Fibroblast of gingiva (primary cell): Measurements from ENCODE around the gene TRUB2.
"Not testable (repeated sequence)": the region's sequence is repeated elsewhere in the genome, so short reads cannot be mapped to it uniquely, and the experiment has no call there.

Experiments
- DNase-seq: peaks from one replicate; pipeline ENCODE4 v3.0.0-alpha.2; 2011; ENCODE audit warnings: low read depth

Gene TRUB2

DNA sequence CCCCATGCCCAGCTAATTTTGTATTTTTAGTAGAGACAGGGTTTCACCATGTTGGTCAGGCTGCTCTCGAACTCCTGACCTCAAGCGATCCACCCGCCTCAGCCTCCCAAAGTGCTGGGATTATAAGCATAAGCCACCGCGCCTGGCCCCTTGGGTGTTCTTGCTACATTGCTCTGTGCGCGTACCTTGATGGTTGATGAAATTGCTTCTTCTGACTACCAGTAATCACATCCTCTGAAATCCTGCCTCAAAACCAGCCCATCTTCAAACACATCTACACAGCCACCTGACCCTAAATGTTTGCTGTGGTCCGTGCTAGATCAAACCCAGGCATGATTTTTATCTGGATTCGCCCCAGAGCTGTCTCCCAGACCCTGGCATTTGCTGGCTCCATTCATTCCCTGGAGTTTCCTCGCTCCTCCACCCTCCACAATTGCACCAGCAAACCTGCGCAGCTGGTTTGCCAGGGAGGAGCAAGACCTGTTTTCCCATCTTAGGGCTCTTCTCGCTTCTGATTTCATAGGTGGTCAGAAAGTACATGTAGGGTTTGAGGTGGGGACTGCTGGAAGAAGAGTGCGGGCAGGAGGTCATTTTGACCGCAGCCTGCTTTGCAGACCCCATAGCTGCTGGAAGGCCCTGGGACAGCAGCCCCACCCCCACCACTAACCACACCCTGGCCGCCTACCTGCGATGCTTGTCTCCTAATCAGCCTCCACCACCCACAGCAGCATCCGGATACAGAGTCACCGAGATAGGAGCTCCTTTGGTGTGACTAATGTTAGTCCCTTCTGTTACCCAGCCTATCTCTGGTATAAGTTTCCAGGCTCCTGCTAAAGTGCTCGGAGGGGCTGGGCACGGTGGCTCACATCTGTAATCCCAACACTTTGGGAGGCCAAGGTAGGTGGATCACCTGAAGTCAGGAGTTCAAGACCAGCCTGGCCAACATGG, 23.4 kb downstream of the TRUB2 start:
- DNase-seq, result no peak

DNA sequence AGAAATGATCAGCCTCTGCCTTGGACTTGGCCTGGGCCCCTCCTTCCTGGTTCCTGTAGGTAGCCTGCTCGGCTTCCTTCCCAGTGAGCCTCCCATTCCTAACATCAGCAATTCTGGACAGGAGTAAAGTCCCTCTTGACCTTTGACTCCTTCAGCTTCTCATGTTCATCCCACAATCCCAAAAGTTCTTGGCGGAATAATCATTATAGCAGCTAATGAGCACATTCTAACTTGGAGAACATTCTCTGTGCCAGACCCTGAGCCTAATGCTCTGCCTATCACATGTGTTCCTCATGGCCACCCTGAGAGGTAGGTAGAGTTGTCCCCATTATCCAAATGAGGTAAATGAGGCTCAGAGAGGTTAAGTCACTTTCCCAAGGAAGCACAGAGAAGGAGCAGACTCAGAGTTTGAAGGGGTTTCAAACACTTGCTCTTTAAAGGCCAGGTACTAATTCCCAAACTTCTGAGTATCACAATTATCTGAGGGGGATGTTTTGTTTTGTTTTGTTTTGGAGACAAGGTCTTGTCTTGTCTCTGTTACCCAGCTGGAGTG, 24.9 kb downstream of the TRUB2 start:
- no peak for DNase-seq

GRCh38 chr9:128296340-128297220, 25.7 kb downstream of the TRUB2 start:
- DNase-seq, result no peak

DNA sequence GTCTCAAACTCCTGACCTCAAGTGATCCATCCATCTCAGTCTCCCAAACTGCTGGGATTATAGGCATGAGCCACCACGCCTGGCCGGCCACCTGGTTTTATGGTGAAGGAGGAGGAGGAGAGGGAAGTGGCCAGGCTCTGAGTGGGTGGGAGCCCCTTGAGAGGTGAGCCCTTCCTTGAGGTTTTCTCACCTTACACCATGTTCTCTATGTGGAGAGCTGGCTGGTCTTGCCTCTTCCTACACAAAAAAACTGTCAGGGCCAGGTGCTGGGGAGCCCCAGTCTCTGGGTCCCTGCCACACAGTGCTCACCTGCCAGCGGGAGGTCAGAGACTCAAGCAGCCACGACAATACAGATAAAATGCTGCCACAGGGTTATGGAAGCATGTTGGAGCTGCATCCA, 28.1 kb downstream of the TRUB2 start:
- no peak for DNase-seq

DNA sequence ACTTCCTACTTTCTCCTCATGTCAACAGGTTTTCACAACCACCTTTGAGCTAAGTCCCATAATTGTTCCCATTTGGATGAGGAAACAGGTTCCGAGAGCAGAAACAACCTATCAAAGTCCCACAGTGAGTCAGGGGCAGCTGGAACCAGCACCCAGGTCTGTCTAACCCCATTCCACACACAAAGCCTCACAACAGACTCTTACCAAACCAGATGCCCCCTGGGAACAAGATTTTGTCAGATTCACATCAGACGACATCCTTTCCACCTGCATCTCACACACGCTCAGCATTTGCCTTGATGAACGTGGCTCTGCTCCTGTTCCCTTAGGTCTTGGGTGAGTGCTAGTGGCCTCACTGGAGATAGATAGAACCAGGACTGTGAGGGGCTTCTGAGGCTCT, 29.2 kb downstream of the TRUB2 start:
- DNase-seq, result no peak

DNA sequence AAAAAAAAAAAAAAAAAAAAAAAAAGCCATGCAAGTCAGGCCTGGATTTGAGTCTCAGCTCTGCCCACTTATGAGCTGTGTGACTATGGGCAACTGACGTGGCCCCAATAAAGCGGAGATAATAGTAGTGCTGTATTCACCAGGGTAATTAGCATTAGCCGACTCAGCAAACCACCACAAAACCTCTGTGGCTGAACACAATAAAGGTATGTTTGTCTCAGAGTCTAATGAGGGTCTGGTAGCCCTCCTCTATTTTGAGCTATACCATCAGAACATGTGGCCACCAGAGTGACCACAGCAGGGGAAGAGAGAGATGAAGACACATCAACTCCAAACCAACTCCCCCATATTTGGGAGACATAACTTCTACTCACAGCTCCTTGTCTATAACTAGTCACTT, 30.2 kb downstream of the TRUB2 start:
- no peak for DNase-seq

DNA sequence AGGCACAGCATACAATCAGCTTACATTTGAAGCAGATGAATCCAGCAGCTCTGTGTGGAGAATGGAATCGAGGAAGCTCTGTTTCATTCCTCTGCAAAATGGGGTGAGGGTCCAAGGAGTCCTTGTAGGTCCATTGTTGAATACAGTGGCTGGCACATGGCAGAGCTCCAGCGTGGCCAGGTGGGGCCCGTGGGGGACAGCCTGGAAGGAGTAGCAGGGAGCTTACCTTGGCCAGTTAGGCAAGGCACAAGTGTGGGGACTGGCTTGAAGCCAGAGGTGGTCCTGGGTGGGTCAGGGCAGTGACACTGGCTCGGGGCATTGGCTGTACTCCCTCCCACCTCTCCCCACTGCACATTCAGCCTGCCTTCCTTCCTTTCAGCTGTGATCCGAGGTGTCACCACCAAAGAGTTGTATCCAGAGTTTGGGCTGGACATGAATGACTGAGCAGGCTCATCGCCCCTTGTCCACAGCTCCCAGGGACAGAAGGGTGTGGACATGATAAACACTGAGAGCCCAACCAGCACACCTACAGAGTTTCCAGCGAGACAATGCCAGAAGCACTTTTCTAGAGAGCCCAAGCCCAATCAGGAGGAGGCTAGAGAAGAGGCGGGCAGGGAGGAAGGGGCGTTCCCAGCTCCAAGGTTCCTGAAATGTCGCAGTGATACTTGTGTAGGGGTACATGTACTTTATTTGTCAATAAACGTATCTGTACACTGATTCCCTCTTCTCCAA, 33.8 kb downstream of the TRUB2 start:
- DNase-seq, result no peak

GRCh38 chr9:128286440-128286839, 35.8 kb downstream of the TRUB2 start:
- peak; percentile 20 for DNase-seq

DNA sequence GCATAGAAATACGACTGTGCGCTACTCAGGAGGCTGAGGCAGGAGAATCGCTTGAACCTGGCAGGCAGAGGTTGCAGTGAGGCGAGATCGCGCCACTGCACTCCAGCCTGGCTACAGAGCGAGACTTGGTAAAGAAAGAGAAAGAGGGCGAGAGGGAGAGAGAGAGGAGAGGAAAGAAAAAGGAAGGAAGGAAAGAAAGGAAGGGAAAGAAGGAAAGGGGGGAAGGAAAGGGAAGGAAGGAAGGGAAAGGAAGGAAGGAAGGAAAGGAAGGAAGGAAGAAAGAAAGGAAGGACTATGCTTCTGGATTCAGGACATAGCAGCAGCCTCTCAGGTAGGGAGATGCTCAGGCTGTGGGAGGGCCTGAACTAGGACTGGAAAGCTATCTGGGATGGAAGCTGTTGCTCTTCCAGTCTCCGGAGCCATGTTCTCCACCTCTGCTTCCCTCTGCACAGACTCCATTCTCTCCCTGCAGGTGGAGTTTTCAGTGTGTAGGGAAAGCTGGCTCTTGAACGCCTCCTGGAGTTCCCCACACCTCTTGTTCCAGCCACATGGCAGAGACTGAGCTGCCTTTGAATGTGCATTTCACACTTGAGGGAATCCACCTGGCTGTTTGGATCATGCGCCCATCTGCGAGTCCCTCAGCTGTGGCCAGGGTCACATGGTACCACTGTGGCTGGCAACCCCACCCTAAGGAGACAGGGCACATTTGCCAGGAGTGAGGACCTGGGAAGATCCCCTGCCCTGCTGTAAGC, 37.0 kb downstream of the TRUB2 start:
- DNase-seq, result no peak

- DNase-seq, result no peak
Observed at GRCh38 chr9:128282500-128282899, 39.7 kb downstream of the TRUB2 start.

DNA sequence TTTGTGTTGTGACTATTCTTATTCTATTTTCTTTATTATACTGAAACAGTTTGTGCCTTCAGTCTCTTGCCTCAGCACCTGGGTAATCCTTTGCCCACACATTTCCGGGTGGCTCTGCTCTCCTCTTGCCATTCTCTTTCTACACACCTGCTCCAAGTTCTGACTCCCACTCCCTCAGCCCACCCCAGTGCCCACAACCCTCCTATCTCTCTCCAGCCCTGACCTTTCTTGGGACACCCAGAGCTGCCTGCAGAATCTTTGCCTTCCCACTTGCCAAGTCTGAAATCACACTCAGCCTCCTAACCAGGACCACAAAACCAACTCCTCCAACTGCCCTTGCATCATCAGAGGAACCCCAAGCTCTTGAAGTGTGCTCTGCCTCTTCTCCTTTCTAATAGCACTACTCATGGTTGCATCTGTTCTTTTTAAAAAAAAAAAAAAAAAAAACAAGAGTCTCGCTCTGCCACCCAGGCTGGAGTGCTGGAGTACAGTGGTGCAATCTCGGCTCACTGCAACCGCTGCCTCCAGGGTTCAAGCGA, 42.1 kb downstream of the TRUB2 start:
- no peak for DNase-seq

GRCh38 chr9:128279088-128280073, 42.9 kb downstream of the TRUB2 start:
- not testable (repeated sequence) for DNase-seq

DNA sequence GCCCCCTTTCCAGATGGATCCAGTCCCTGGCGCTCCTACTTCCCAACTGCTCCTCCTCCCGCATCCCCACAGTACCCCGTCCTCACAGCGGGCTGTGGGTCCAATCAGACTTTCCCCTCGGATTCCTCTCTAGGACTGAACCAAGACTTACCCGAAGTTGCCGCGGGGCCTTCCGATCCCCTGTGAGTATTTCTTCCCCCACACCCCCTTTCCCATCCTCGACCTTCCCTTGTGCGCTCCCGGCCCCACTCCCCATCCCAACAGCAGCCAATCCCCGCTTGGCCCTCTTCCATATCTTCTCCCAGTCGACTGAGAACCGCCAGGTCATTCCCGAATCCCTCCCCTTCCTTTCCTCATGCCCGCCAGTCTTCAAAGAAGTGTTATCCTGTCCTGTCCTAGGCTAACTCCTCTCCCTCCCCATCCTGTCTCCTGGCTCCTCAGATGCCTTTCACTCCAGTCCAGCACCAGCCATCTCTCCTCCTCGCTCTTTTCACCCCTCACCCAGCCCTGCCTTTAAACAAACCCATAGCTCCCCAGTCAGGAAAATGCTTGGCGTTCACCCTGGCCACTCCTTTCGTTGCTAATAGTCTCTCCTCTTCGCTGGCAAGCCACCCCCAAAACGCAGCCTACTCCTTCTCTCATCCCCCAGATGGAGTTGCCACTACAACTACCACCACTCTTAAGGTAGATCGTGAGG, 45.5 kb downstream of the TRUB2 start:
- DNase-seq, result peak; percentile 20

DNA sequence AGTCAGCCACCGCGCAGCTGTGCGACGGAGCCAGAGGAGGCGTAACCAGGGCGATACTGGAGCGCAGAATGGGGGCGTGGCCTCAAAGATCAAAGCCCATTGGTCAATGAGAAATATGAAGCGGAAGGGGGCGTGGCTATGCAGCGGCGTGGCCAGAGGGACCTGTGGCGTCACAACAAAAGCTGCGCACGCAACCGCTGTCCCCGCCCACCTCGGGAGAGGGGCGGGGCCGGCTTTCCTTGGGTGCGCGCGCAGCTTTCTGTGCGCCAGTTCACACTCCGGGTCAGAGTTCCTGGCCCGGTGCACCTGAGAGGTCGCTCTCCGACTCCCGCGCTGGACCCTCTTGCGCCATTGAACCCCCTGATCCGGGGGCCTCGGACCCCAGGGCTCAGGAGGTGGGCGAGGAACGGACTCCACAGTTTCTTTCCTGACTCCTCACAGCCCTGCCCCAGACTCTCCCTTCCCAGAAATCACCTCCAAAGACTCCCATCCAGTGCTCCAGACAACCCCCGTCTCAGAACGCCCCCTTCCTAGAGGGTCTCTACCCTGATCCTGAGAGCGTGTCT, 46.2 kb downstream of the TRUB2 start, which contains the start of gene SWI5:
Gene SWI5, plus strand, starts transcription at position 269 of the 566 bp plus-strand sequence.
- DNase-seq, result peak; percentile 99

DNA sequence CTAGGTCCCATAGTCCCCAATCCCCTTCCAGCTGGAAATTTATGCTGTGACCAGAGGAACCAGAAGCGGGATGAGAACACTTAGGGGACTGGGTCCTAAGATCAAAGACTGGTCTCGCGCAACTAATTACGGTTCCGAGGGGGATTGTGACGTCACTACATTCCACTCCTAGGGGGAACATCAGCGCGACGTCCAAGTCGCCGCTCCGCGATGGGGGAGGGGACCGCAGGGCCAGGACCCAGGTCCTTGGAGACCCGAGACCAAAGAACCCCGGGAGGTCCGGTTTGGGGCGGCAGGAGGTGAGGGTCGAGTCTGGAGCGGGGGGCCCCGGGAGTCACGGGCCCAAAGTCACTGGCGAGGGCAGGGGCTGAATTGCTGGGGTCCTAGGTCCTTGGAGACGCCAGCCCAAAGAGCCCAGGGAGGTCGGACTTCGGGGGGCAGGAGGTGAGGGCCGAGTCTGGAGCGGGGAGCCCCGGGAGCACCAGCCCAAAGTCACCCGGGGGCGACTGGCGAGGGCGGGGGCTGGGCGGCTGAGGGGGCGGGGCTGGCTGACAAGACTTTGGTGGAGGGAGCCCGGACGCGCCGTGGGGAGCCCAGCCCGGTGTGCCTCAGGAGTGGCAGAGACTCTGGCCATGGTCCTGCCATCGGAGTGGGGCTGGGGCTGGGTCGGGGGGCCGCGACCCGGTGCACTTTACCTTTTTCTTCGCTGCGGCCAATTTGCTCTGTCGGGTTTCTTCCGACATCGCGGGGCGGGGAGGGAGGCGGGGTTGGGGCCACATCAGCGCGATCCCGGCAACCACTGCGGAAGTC, 46.8 kb downstream of the TRUB2 start, which contains the start of gene GOLGA2:
Gene GOLGA2, minus strand, starts transcription at position 810 of the 810 bp plus-strand sequence. Its CDS starts 31 bp downstream, at position 779.
- DNase-seq, result peak; percentile 76

DNA sequence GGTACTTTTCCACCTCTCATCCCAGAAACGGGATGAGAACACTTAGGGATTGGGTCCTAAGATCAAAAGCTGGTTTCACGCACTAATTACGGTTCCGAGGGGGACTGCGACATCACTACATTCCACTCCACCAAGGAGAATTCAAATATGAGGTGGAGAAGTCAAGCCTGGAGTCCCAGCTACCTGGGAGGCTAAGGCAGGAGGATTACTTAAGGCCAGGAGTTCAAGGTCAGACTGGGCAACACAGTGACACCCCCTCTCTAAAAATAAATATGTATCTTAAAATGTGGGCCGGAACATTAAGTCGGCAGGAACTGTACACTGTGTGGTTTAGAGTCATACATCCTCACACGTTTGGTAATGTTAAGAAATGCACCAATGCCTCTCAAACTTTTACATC, 48.0 kb downstream of the TRUB2 start:
- no peak for DNase-seq

DNA sequence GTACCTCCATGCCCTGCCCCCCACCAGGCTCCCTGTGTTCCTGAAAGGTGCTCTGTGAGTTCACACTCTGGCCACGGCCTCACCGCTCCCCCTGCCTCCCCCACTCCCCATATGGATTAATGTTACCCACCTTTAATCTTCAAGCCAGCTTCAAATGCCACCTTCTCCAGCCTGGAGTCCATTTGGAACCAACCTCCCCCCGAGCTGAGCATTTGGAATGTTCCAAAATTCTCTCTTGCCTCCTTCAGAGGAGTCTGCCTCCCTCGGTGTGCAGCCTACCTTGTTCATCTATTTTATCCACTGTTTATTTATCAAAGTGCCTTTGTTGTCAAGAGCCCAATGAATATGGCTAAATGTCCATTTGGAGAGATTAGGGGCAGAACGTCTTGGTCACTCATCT, 50.7 kb downstream of the TRUB2 start:
- no peak for DNase-seq

DNA sequence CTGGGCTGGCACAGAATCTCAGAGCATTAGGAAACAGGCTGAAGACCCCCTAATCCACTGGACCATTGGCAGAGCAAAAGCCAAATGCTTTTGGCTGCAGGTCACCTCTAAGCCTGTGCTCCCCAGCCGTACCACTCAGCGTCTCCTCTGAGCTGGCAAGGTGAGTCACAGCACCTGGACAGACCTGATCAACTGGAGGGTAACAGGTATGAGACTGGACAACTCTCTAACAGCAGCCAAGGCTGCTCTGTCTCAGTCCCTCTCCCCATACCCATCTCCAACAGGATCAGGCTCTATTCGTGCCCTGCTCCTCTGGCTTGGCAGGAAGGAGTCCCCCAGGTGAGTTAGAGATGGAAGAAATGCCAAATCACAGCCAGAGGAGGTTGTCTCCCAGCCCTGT, 51.1 kb downstream of the TRUB2 start:
- no peak for DNase-seq
